Diencephalon (tissue), 1 donor: Measurements from ENCODE around the gene ZNF735. TPM values are rescaled to one million over a fixed set of nuclear protein-coding genes. Genes with fewer than 3 reads are reported as not detected.

ENCODE experiments used
- total RNA-seq: library from RNA; depleted of rRNA; stranded (reverse); fragments of >200 nt; gene quantifications from one replicate; pipeline ENCODE4 v1.2.3, GENCODE V29; 2014

Gene ZNF735
- not detected for total RNA-seq

DNA sequence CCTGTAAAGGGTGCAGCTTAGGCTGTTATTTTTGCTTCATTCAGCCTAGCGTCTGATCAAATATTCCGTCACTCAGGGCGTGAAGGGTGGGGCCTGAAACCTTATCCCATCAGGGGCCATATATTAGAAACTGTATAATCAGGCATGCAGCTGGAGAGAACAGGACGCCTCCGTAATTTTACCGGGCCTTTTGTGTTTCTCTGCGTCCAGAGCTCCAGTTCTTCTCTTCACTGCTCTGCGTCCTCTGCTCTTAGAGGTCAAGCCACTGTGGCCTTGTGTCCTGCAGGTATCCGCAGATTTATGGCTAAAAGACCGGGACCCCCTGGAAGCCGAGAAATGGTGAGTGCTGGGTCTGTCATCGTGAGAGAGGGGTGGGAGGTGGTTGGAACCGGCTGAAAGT lies at the start of gene ZNF735:
Gene ZNF735, plus strand, starts transcription at position 301 of the 400 bp plus-strand sequence. Its CDS starts 0 bp downstream, at position 301.

DNA sequence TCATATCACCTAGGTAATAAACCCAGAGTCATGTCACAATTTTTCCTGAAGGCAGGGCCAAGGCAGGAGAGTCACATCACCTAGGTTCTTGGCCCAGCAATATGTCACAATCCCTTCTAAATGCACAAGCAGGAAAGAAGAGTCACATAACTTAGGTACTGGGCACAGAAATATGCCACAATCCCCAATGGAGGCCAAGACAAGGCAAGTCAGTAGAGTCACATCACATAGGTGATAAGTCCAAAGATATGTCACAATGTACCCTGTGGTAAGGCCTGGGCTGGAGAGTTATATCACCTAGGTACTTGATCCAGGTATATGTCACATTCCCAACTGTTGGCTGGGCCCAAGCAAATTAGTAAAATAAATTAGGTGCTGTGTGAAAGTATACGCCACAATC lies 21.2 kb downstream of the ZNF735 start, which contains the start of gene ZNF679:
Gene ZNF679, plus strand, starts transcription at position 301 of the 400 bp plus-strand sequence. CDS start 20,644 bp downstream, outside the sequence.

Other genes starting within 250 kb of the ZNF735 start
- gene ZNF722, start 208.4 kb upstream of the ZNF735 start, total RNA-seq = not detected
- gene ZNF727, start 161.8 kb upstream of the ZNF735 start, total RNA-seq = 1.6 TPM
- not detected for gene ZNF679, start 21.3 kb downstream of the ZNF735 start, total RNA-seq
- gene ZNF736, start 106.8 kb downstream of the ZNF735 start, total RNA-seq = 50.7 TPM